GM21576 (cell line): ENCODE measurements around the gene CCL4L2.
"Not testable (repeated sequence)": the region's sequence is repeated elsewhere in the genome, so short reads cannot be mapped to it uniquely, and the experiment has no call there.

Experiments
- ATAC-seq: cut with Tn5 transposase; IDR thresholded peaks from one replicate; pipeline ENCODE4 v1.9.1; 2021; ENCODE audit warnings: mild to moderate bottlenecking, moderate library complexity; ENCODE audit not compliant: unreplicated experiment

Gene CCL4L2

GRCh38 chr17:36219556-36219955 lies 8.7 kb downstream of the CCL4L2 start:
- not testable (repeated sequence) for ATAC-seq

DNA sequence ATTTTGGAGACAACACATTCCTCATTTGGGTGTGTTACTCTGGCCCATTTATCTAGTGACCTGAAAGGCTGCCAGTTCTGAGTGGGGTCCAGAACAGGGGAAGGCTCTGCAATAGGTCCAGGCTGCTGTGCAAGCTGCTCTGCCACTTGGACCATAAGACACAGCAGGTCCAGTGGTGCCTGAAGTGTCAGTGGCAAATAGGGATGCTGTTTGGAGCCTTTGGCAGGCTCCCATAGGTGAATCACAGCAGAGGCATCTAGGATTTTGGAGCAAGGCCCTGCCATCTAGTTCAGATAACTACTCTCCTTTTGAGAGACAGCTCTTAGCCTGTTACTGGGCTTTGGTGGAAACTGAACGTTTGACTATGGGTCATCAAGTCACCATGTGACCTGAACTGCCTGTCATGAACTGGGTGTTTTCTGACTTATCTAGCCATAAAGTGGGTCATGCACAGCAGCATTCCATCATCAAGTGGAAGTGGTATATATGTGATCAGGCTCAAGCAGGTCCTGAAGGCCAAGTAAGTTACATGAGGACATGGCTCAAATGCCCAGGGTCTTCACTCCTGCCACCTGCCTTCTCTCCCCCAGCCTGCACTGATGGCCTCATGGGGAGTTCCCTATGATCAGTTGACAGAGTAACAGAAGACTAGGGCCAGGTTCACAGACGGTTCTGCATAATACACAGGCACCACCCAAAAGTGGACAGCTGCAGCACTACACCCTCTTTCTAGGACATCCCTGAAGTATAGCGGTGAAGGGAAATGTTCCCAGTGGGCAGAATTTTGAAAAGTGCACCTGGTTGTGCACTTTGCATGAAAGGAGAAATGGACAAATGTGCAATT lies 10.1 kb downstream of the CCL4L2 start:
- ATAC-seq: not testable (repeated sequence)

- not testable (repeated sequence) for ATAC-seq
Measured at GRCh38 chr17:36221581-36222100, 10.8 kb downstream of the CCL4L2 start.

DNA sequence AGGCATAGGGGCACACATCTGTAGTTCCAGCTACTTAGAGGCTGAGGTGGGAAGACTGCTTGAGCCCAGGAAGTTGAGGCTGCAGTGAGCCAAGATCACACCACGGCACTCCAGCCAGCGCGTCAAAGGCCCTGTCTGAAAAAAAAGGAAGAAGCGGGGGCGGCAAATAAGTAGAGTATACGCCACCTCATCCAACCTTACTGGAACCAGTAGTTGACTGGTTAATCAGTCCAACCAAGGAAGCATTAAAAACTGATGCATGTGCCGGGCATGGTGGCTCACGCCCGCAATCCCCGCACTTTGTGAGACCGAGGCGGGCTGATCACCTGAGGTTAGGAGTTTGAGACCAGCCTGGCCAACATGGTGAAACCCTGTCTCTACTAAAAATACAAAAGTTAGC lies 12.1 kb downstream of the CCL4L2 start:
- ATAC-seq: not testable (repeated sequence)

- not testable (repeated sequence) for ATAC-seq
Measured at GRCh38 chr17:36229644-36230043, 18.8 kb downstream of the CCL4L2 start.

DNA sequence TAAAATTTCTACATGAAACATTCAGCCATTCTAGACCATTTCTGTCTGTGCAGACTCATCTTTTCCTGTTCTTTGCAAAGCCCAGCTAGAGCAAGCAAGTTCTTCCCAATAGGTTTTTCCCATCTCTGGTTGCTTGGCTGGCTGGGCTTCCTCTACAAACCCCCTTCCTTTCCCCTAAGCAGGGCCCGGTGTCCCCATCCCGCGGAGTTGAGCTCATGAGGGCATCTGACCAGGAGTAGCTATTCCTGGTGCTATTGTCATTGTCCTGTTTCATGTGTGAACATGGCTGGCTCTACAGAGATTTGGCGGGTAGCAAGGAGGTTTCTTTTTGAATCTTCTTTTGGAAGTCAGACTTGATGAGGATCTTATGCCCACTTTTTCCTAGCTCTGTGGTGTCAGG lies 31.2 kb downstream of the CCL4L2 start:
- not testable (repeated sequence) for ATAC-seq
